ENCODE measurements around the gene CCDC91. TPM values are rescaled to one million over a fixed set of nuclear protein-coding genes. Genes with fewer than 3 reads are reported as not detected.

CCDC91 gene
- total and polyA plus RNA-seq, 4 donors, result 13.4 to 41.3 (median 23.3) TPM

GRCh38 chr12:28172434-28173030 is 17.7 kb upstream of the CCDC91 start:
- no peaks in the 10 kb centered on the region for H3K27me3 ChIP-seq (ENCODE audit: control insufficient read depth in 3 of 3, insufficient read depth in 3 of 3, low read length in 2 of 3)
- H3K27ac ChIP-seq (ENCODE audit: low read depth in 1 of 2, low read length in 1 of 2), result no peak overlapping the region
- ATAC-seq (ENCODE audit: insufficient read depth, low FRiP score), result peak; percentile 34
- WGBS, 2 donors, result 93 to 95% methylated on average over 3 of the region's 3 CpGs
- H3K4me3 ChIP-seq, result no peak overlapping the region
- H3K9ac ChIP-seq (ENCODE audit: insufficient read depth in 1 of 2, low read length in 2 of 2), result no peak overlapping the region
- H3K9me3 ChIP-seq (ENCODE audit: control insufficient read depth in 4 of 4, insufficient read depth in 3 of 4, low read length in 3 of 4), result no peaks in the 10 kb centered on the region
- no peaks in the 10 kb centered on the region for H3K4me1 ChIP-seq (ENCODE audit: control insufficient read depth in 5 of 5, insufficient read depth in 5 of 5, low read length in 5 of 5)
- DNase-seq, result peak in 2 of 3 donors; percentile 45 to 57
- TF ChIP-seq, protein P1, sequence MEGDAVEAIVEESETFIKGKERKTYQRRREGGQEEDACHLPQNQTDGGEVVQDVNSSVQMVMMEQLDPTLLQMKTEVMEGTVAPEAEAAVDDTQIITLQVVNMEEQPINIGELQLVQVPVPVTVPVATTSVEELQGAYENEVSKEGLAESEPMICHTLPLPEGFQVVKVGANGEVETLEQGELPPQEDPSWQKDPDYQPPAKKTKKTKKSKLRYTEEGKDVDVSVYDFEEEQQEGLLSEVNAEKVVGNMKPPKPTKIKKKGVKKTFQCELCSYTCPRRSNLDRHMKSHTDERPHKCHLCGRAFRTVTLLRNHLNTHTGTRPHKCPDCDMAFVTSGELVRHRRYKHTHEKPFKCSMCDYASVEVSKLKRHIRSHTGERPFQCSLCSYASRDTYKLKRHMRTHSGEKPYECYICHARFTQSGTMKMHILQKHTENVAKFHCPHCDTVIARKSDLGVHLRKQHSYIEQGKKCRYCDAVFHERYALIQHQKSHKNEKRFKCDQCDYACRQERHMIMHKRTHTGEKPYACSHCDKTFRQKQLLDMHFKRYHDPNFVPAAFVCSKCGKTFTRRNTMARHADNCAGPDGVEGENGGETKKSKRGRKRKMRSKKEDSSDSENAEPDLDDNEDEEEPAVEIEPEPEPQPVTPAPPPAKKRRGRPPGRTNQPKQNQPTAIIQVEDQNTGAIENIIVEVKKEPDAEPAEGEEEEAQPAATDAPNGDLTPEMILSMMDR (IDR thresholded peaks at IDR 0.05; ENCODE audit: control extremely low read depth, extremely low read depth), result no peak
- no peaks in the 10 kb centered on the region for H3K36me3 ChIP-seq (ENCODE audit: control insufficient read depth in 4 of 4, insufficient read depth in 4 of 4, low read length in 4 of 4)

- Histone ChIP-seq H3K9ac (ENCODE audit: insufficient read depth in 1 of 2, low read length in 2 of 2) (no peak overlapping the region), H3K4me3 (no peak overlapping the region), H3K27me3 (ENCODE audit: control insufficient read depth in 3 of 3, insufficient read depth in 3 of 3, low read length in 2 of 3) (no peaks in the 10 kb centered on the region), H3K36me3 (ENCODE audit: control insufficient read depth in 4 of 4, insufficient read depth in 4 of 4, low read length in 4 of 4) (no peaks in the 10 kb centered on the region), H3K9me3 (ENCODE audit: control insufficient read depth in 4 of 4, insufficient read depth in 3 of 4, low read length in 3 of 4) (no peaks in the 10 kb centered on the region), H3K4me1 (ENCODE audit: control insufficient read depth in 5 of 5, insufficient read depth in 5 of 5, low read length in 5 of 5) (no peaks in the 10 kb centered on the region), H3K27ac (ENCODE audit: low read depth in 1 of 2, low read length in 1 of 2) (no peak overlapping the region)
- DNase-seq (no peak), ATAC-seq (ENCODE audit: insufficient read depth, low FRiP score) (no peak)
- WGBS, 2 donors, result 77 to 87% methylated on average over 1 of the region's 1 CpG
- TF ChIP-seq, protein P1 (IDR thresholded peaks at IDR 0.05; ENCODE audit: control extremely low read depth, extremely low read depth), result no peak
Measured at GRCh38 chr12:28173440-28173839, 16.8 kb upstream of the CCDC91 start.

- 47 to 93% methylated on average over 1 of the region's 1 CpG for WGBS, 2 donors
Measured at GRCh38 chr12:28175098-28175589, 15.1 kb upstream of the CCDC91 start.

More at GRCh38 chr12:28175098-28175589, 15.1 kb upstream of the CCDC91 start:
- H3K4me1 ChIP-seq (ENCODE audit: control insufficient read depth in 5 of 5, insufficient read depth in 5 of 5, low read length in 5 of 5), result no peaks in the 10 kb centered on the region
- H3K4me3 ChIP-seq, result no peak overlapping the region
- no peaks in the 10 kb centered on the region for H3K9me3 ChIP-seq (ENCODE audit: control insufficient read depth in 4 of 4, insufficient read depth in 3 of 4, low read length in 3 of 4)
- H3K27me3 ChIP-seq (ENCODE audit: control insufficient read depth in 3 of 3, insufficient read depth in 3 of 3, low read length in 2 of 3), result no peaks in the 10 kb centered on the region
- H3K36me3 ChIP-seq (ENCODE audit: control insufficient read depth in 4 of 4, insufficient read depth in 4 of 4, low read length in 4 of 4), result no peaks in the 10 kb centered on the region
- H3K9ac ChIP-seq (ENCODE audit: insufficient read depth in 1 of 2, low read length in 2 of 2), result no peak overlapping the region
- DNase-seq, result no peak
- TF ChIP-seq, protein P1 (IDR thresholded peaks at IDR 0.05; ENCODE audit: control extremely low read depth, extremely low read depth), result no peak
- no peak for ATAC-seq (ENCODE audit: insufficient read depth, low FRiP score)
- H3K27ac ChIP-seq (ENCODE audit: low read depth in 1 of 2, low read length in 1 of 2), result no peak overlapping the region
